K562 (cell line): ENCODE data around the gene ZDHHC5. TPM values are rescaled to one million over a fixed set of nuclear protein-coding genes. Genes with fewer than 3 reads are reported as not detected.
A peak's percentile ranks its signal among the peaks of the same experiment; 100 is the strongest.

ENCODE experiments used
- COPS2 ChIP-seq: fragments of 450-650 bp; conservative IDR thresholded peaks from 2 replicates; pipeline ENCODE4 v1.6.1; 2016; ENCODE audit warnings: mild to moderate bottlenecking, moderate library complexity
- FOXJ3 ChIP-seq: sonication (generic); formaldehyde crosslinking; IDR thresholded peaks from 2 replicates; pipeline ENCODE4 v1.4.0; 2020; ENCODE audit warnings: mild to moderate bottlenecking, missing genetic modification reagents
- IRF2 ChIP-seq: sonication (generic); formaldehyde crosslinking; IDR thresholded peaks from 2 replicates; pipeline ENCODE4 v1.8.1; 2022; ENCODE audit warnings: mild to moderate bottlenecking, missing genetic modification reagents
- NRF1 ChIP-seq, 2 experiments: fragments of 450-650 bp; IDR thresholded peaks in 1 of 2; conservative IDR thresholded peaks in 1 of 2; 2 replicates each; pipeline ENCODE4 v1.6.1; 2014; ENCODE audit warnings: mild to moderate bottlenecking in 2 of 2
- ZNF232 ChIP-seq: sonication (generic); formaldehyde crosslinking; IDR thresholded peaks from 2 replicates; pipeline ENCODE4 v1.8.0; 2022; ENCODE audit warnings: mild to moderate bottlenecking, missing genetic modification reagents
- ZNF780A ChIP-seq: fragments of 250-450 bp; sonication (Bioruptor Pico); IDR thresholded peaks from 2 replicates; pipeline ENCODE4 v1.5.0; 2021; ENCODE audit warnings: mild to moderate bottlenecking
- polyA plus RNA-seq, 8 experiments: library from polyadenylated mRNA; depleted of rRNA in 4 of 8; stranded (reverse) in 5 of 8; unstranded in 3 of 8; fragments of >200 nt; fragmentation: Nextera tagmentation in 2 of 8; fragmentation: Illumina TruSeq in 1 of 8; extraction: Ambion mirVana in 2 of 8; extraction: Trizol in 1 of 8; gene quantifications; 2 replicates each; pipeline versions ENCODE4 v1.2.1 to v1.2.3, GENCODE V29; 2011 to 2014; ENCODE audit warnings: inconsistent platforms in 1 of 8, missing spikeins in 1 of 8
- total RNA-seq, 7 experiments: library from RNA; depleted of rRNA in 6 of 7; stranded (reverse); fragments of >200 nt in 6 of 7; fragmentation: Illumina TruSeq in 2 of 7; extraction: Trizol in 2 of 7; gene quantifications; 2 replicates each; pipeline versions ENCODE4 v1.2.1 to v1.2.3, GENCODE V29; 2011 to 2021; ENCODE audit warnings: low replicate concordance in 1 of 7
- TF ChIP-seq, protein P1 (sequence below): fragments of 200-600 bp; sonication (generic); IDR thresholded peaks from one replicate; pipeline ENCODE4 v1.6.1; 2012; ENCODE audit warnings: mild to moderate bottlenecking, low read depth, low read length, inconsistent platforms
- TF ChIP-seq, protein P2 (sequence below), 2 experiments: fragments of 450-650 bp; formaldehyde crosslinking in 1 of 2; IDR thresholded peaks; 2 replicates each; pipeline versions ENCODE4 v1.4.0 to v1.6.1; 2014 to 2020; ENCODE audit warnings: mild to moderate bottlenecking in 2 of 2, borderline replicate concordance in 1 of 2, low read depth in 1 of 2

Gene ZDHHC5
- total and polyA plus RNA-seq, 9 of the 15 experiments (the other 6 are each of a cell fraction or from before 2014, with no cell fraction given): 3.8 to 64.2 (median 35.9) TPM

GRCh38 chr11:57742087-57742452 lies 74.2 kb downstream of the ZDHHC5 start (continued):
- TF ChIP-seq, protein P1, sequence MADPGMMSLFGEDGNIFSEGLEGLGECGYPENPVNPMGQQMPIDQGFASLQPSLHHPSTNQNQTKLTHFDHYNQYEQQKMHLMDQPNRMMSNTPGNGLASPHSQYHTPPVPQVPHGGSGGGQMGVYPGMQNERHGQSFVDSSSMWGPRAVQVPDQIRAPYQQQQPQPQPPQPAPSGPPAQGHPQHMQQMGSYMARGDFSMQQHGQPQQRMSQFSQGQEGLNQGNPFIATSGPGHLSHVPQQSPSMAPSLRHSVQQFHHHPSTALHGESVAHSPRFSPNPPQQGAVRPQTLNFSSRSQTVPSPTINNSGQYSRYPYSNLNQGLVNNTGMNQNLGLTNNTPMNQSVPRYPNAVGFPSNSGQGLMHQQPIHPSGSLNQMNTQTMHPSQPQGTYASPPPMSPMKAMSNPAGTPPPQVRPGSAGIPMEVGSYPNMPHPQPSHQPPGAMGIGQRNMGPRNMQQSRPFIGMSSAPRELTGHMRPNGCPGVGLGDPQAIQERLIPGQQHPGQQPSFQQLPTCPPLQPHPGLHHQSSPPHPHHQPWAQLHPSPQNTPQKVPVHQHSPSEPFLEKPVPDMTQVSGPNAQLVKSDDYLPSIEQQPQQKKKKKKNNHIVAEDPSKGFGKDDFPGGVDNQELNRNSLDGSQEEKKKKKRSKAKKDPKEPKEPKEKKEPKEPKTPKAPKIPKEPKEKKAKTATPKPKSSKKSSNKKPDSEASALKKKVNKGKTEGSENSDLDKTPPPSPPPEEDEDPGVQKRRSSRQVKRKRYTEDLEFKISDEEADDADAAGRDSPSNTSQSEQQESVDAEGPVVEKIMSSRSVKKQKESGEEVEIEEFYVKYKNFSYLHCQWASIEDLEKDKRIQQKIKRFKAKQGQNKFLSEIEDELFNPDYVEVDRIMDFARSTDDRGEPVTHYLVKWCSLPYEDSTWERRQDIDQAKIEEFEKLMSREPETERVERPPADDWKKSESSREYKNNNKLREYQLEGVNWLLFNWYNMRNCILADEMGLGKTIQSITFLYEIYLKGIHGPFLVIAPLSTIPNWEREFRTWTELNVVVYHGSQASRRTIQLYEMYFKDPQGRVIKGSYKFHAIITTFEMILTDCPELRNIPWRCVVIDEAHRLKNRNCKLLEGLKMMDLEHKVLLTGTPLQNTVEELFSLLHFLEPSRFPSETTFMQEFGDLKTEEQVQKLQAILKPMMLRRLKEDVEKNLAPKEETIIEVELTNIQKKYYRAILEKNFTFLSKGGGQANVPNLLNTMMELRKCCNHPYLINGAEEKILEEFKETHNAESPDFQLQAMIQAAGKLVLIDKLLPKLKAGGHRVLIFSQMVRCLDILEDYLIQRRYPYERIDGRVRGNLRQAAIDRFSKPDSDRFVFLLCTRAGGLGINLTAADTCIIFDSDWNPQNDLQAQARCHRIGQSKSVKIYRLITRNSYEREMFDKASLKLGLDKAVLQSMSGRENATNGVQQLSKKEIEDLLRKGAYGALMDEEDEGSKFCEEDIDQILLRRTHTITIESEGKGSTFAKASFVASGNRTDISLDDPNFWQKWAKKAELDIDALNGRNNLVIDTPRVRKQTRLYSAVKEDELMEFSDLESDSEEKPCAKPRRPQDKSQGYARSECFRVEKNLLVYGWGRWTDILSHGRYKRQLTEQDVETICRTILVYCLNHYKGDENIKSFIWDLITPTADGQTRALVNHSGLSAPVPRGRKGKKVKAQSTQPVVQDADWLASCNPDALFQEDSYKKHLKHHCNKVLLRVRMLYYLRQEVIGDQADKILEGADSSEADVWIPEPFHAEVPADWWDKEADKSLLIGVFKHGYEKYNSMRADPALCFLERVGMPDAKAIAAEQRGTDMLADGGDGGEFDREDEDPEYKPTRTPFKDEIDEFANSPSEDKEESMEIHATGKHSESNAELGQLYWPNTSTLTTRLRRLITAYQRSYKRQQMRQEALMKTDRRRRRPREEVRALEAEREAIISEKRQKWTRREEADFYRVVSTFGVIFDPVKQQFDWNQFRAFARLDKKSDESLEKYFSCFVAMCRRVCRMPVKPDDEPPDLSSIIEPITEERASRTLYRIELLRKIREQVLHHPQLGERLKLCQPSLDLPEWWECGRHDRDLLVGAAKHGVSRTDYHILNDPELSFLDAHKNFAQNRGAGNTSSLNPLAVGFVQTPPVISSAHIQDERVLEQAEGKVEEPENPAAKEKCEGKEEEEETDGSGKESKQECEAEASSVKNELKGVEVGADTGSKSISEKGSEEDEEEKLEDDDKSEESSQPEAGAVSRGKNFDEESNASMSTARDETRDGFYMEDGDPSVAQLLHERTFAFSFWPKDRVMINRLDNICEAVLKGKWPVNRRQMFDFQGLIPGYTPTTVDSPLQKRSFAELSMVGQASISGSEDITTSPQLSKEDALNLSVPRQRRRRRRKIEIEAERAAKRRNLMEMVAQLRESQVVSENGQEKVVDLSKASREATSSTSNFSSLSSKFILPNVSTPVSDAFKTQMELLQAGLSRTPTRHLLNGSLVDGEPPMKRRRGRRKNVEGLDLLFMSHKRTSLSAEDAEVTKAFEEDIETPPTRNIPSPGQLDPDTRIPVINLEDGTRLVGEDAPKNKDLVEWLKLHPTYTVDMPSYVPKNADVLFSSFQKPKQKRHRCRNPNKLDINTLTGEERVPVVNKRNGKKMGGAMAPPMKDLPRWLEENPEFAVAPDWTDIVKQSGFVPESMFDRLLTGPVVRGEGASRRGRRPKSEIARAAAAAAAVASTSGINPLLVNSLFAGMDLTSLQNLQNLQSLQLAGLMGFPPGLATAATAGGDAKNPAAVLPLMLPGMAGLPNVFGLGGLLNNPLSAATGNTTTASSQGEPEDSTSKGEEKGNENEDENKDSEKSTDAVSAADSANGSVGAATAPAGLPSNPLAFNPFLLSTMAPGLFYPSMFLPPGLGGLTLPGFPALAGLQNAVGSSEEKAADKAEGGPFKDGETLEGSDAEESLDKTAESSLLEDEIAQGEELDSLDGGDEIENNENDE: no peak
- TF ChIP-seq COPS2 (no peak), ZNF780A (no peak), NRF1 (conservative IDR thresholded peaks at IDR 0.05 in 1 of 2, IDR thresholded peaks at IDR 0.05 in 1 of 2) (no peak), IRF2 (no peak), FOXJ3 (CRISPR knock-in tag) (no peak), ZNF232 (CRISPR knock-in tag) (0 out of 2 replicates have a peak, but pooled peaks have one; percentile 16)
- TF ChIP-seq, protein P2, sequence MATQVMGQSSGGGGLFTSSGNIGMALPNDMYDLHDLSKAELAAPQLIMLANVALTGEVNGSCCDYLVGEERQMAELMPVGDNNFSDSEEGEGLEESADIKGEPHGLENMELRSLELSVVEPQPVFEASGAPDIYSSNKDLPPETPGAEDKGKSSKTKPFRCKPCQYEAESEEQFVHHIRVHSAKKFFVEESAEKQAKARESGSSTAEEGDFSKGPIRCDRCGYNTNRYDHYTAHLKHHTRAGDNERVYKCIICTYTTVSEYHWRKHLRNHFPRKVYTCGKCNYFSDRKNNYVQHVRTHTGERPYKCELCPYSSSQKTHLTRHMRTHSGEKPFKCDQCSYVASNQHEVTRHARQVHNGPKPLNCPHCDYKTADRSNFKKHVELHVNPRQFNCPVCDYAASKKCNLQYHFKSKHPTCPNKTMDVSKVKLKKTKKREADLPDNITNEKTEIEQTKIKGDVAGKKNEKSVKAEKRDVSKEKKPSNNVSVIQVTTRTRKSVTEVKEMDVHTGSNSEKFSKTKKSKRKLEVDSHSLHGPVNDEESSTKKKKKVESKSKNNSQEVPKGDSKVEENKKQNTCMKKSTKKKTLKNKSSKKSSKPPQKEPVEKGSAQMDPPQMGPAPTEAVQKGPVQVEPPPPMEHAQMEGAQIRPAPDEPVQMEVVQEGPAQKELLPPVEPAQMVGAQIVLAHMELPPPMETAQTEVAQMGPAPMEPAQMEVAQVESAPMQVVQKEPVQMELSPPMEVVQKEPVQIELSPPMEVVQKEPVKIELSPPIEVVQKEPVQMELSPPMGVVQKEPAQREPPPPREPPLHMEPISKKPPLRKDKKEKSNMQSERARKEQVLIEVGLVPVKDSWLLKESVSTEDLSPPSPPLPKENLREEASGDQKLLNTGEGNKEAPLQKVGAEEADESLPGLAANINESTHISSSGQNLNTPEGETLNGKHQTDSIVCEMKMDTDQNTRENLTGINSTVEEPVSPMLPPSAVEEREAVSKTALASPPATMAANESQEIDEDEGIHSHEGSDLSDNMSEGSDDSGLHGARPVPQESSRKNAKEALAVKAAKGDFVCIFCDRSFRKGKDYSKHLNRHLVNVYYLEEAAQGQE (IDR thresholded peaks at IDR 0.05; ENCODE audit: borderline replicate concordance): no peak
- TF ChIP-seq, protein P2 (CRISPR knock-in tag; IDR thresholded peaks at IDR 0.05; ENCODE audit: low read depth): no peak
